ENCODE results near the gene ZNF197.
"Not testable (repeated sequence)": the region's sequence is repeated elsewhere in the genome, so short reads cannot be mapped to it uniquely, and the experiment has no call there.

The ZNF197 gene

GRCh38 chr3:44661189-44661588, 36.4 kb downstream of the ZNF197 start:
- DNase-seq (ENCODE audit: low spot score) = no peak

- DNase-seq (ENCODE audit: low spot score) = no peak
Measured at GRCh38 chr3:44665173-44665572, 40.3 kb downstream of the ZNF197 start.

- no peak for DNase-seq (ENCODE audit: low spot score)
Measured at GRCh38 chr3:44666346-44666745, 41.5 kb downstream of the ZNF197 start.

DNA sequence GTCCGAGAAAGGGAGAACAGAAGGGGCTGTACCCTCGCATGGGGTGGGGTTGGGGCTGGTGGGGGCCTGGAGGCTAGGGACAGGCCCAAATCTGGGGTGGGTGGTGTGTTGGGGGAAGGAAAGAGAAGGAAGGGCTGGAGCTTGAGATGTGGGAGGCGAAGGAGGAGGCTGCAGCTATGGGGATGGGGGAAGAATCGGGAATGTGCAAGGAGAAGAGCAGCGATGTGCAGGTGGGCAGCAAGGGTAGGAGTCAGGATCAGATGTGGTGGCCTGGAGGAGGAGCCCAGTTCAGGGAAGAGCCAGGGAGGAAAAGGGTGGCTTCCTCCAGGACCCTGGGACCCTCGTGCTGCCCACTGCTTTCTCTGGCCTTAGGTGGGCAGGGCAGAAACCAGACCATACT, 44.9 kb downstream of the ZNF197 start:
- no peak for DNase-seq (ENCODE audit: low spot score)

GRCh38 chr3:44673466-44673865, 48.6 kb downstream of the ZNF197 start:
- not testable (repeated sequence) for DNase-seq (ENCODE audit: low spot score)

- no peak for DNase-seq (ENCODE audit: low spot score)
Measured at GRCh38 chr3:44674211-44674610, 49.4 kb downstream of the ZNF197 start.

DNA sequence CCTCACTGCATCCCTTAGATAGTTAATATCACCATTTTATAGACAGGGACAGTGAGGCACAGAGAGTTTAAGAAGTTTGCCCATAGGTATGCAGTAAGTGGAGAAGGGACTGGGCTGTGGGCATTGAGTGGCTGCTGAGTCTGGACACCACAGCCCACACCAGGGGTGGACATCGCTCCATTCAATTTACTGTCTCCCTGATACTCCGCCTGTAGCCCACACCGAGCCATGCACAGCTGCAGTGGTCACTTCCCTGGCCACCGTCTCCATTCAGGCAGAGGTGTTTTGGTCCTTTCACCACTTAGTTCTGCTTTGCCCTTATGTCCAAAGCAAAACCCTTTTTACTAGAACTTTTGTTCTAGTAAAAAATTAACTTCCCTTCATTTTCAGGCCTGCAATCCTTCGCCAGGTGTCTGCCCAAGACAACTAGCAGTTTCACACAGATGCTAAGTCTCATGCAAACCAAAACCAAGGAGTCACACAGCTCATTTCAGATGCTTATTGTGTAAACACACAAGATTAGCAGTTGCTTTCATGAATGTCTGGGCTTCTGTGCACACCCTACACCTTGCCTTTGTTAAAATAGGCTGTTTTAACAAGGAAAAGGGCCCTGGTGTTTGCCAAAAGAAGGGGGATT, 53.8 kb downstream of the ZNF197 start:
- DNase-seq (ENCODE audit: low spot score) = no peak

DNA sequence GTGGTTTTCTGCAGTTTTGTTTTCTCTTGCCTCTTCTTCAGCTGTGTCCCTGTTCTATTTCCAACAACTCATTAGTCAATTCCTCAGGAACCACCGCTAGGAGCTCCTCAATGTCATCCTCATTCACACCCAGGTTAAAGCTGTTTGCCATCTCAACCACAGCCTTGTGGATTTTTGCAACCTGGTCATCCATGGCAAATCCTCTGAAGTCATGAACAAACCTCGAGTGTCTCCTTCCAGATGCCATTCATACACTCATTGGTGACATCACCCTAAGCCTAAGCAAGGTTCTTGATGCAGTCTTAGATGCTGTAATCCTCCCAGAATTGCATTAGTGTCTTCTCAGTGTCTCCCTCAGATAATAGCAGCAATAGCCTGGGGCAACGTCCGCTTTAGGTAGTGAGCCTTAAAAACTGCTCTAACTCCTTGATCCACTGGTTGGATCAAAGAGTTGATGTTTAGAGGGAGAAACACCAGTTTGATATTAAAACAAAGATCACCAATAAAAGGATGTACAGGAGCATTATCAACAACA, 56.2 kb downstream of the ZNF197 start:
- DNase-seq (ENCODE audit: low spot score) = no peak

- no peak for DNase-seq (ENCODE audit: low spot score)
Measured at GRCh38 chr3:44682182-44682896, 57.5 kb downstream of the ZNF197 start.

- peak; percentile 86 for DNase-seq (ENCODE audit: low spot score)
Measured at GRCh38 chr3:44685128-44685800, 60.4 kb downstream of the ZNF197 start.

DNA sequence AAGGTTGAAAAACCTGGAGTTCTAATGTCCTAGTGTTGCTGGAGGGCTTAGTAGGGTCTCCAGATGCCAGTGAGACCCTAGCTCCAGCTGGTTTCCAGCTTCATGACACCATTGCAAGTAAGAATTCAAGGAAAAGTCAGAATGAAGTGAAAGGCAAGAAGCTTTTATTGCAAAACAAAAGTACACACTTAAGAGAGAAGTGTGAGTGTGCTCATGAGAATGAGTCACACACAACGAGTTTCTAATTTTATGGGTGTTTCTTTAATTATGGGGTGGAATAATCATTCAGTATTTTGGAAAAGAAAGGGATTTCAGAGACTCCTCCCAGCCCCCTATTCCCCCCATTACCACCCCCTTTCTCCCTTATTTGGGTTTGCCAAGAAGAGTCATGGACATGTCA, 63.1 kb downstream of the ZNF197 start:
- no peak for DNase-seq (ENCODE audit: low spot score)

Measured in cerebellar cortex (tissue), 1 donor.